ENCODE results near the gene PLSCR2. TPM values are rescaled to one million over a fixed set of nuclear protein-coding genes. Genes with fewer than 3 reads are reported as not detected.
A peak's percentile ranks its signal among the peaks of the same experiment; 100 is the strongest.
"Not testable (repeated sequence)": the region's sequence is repeated elsewhere in the genome, so short reads cannot be mapped to it uniquely, and the experiment has no call there.

Gene PLSCR2
- polyA plus RNA-seq, 1 experiment, result not detected

DNA sequence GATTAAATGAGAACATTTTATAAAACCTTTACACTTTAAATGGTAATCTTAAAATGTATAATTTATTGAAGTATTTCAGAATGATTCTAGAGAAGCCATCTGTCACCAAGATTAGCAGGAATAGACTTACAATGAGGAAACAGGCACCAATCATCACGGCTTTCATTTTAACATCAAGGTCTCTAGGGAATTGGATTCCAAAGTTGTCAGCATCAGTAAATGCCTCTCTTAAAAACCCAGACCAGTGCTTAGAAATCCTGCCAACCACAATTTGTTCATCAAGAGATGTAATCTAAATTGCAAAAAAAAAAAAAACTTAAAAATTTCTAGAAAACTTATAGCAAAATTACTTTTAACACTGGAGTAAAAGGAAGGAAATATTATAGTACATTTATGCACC lies 20.3 kb downstream of the PLSCR2 start:
- Histone ChIP-seq H3K9me3 (ENCODE audit: control insufficient read depth, insufficient read depth, low read length) (no peaks in the 10 kb centered on the region), H3K27me3 (ENCODE audit: control insufficient read depth, insufficient read depth, low read length) (no peaks in the 10 kb centered on the region), H3K4me3 (ENCODE audit: low read depth, low read length) (no peak overlapping the region), H3K27ac (ENCODE audit: low read depth, low read length) (no peak overlapping the region)
- ChIA-PET POLR2A (no interaction called here), CTCF (no interaction called here)
- TF ChIP-seq, protein P1, sequence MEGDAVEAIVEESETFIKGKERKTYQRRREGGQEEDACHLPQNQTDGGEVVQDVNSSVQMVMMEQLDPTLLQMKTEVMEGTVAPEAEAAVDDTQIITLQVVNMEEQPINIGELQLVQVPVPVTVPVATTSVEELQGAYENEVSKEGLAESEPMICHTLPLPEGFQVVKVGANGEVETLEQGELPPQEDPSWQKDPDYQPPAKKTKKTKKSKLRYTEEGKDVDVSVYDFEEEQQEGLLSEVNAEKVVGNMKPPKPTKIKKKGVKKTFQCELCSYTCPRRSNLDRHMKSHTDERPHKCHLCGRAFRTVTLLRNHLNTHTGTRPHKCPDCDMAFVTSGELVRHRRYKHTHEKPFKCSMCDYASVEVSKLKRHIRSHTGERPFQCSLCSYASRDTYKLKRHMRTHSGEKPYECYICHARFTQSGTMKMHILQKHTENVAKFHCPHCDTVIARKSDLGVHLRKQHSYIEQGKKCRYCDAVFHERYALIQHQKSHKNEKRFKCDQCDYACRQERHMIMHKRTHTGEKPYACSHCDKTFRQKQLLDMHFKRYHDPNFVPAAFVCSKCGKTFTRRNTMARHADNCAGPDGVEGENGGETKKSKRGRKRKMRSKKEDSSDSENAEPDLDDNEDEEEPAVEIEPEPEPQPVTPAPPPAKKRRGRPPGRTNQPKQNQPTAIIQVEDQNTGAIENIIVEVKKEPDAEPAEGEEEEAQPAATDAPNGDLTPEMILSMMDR (IDR thresholded peaks at IDR 0.05; ENCODE audit: low read depth, low read length), result no peak
- no peak for DNase-seq (ENCODE audit: low read depth, low spot score)

GRCh38 chr3:146446026-146446425 lies 23.3 kb downstream of the PLSCR2 start:
- Histone ChIP-seq H3K9me3 (ENCODE audit: control insufficient read depth, insufficient read depth, low read length) (no peaks in the 10 kb centered on the region), H3K4me3 (ENCODE audit: low read depth, low read length) (no peak overlapping the region), H3K27me3 (ENCODE audit: control insufficient read depth, insufficient read depth, low read length) (no peaks in the 10 kb centered on the region), H3K27ac (ENCODE audit: low read depth, low read length) (no peak overlapping the region)
- POLR2A ChIA-PET, result no interaction called here
- CTCF ChIA-PET, result no interaction called here
- TF ChIP-seq, protein P1 (IDR thresholded peaks at IDR 0.05; ENCODE audit: low read depth, low read length), result no peak
- no peak for DNase-seq (ENCODE audit: low read depth, low spot score)

DNA sequence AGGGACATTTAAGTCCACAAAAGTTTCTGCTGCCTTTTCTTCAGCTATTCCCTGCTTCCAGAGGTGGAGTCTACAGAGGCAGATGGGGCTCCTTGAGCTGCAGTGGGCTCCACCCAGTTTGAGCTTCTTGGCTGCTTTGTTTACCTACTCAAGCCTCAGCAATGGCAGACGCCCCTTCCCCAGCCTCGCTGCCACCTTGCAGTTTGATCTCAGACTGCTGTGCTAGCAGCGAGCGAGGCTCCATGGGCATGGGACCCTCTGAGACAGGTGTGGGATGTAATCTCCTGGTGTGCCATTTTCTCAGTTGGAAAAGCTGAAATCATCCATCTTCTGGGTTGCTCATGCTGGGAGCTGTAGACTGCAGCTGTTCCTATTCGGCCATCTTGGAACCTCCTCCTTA lies 29.1 kb downstream of the PLSCR2 start:
- CTCF ChIA-PET; H3K27me3 ChIP-seq (ENCODE audit: control insufficient read depth, insufficient read depth, low read length); DNase-seq (ENCODE audit: low read depth, low spot score); H3K27ac ChIP-seq (ENCODE audit: low read depth, low read length); H3K9me3 ChIP-seq (ENCODE audit: control insufficient read depth, insufficient read depth, low read length); H3K4me3 ChIP-seq (ENCODE audit: low read depth, low read length); POLR2A ChIA-PET: not testable (repeated sequence)

DNA sequence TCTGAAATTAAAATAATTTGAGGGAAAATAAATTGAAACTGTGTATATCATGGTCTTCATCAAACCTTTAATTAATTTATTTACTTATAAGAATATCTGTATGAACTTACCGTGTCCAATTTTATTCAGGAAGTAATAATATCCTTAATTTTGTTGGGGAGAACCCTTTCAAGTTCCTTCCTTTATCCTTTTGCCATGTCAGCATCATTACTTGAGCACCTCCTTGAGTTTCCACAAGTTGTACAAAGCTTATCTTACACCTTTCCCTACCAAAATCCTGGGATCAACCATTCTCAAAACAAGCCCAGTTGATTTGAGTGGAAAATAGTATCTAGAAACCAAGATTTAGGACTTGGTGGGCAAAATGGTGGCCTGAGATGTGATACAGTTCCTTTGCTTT lies 37.3 kb downstream of the PLSCR2 start:
- ChIA-PET CTCF (no interaction called here), POLR2A (no interaction called here)
- Histone ChIP-seq H3K9me3 (ENCODE audit: control insufficient read depth, insufficient read depth, low read length) (no peaks in the 10 kb centered on the region), H3K27ac (ENCODE audit: low read depth, low read length) (no peak overlapping the region), H3K4me3 (ENCODE audit: low read depth, low read length) (no peak overlapping the region), H3K27me3 (ENCODE audit: control insufficient read depth, insufficient read depth, low read length) (no peaks in the 10 kb centered on the region)
- TF ChIP-seq, protein P1 (IDR thresholded peaks at IDR 0.05; ENCODE audit: low read depth, low read length), result no peak
- no peak for DNase-seq (ENCODE audit: low read depth, low spot score)

- Histone ChIP-seq H3K27ac (ENCODE audit: low read depth, low read length) (no peak overlapping the region), H3K27me3 (ENCODE audit: control insufficient read depth, insufficient read depth, low read length) (no peaks in the 10 kb centered on the region), H3K9me3 (ENCODE audit: control insufficient read depth, insufficient read depth, low read length) (no peaks in the 10 kb centered on the region), H3K4me3 (ENCODE audit: low read depth, low read length) (no peak overlapping the region)
- POLR2A ChIA-PET, result interaction anchor here (0.7 kb wide), 1 partner anchor 1374 kb away, joined by 12 read pairs; no protein-coding TSS in a partner anchor
- TF ChIP-seq, protein P1 (IDR thresholded peaks at IDR 0.05; ENCODE audit: low read depth, low read length), result no peak
- DNase-seq (ENCODE audit: low read depth, low spot score), result peak; percentile 20
- CTCF ChIA-PET, result interaction anchor here (0.5 to 0.6 kb wide), 3 partner anchors 57 to 1088 kb away, joined by 3 read pairs; no protein-coding TSS in a partner anchor
These were observed 38.1 kb downstream of the PLSCR2 start for GRCh38 chr3:146431240-146431639.

DNA sequence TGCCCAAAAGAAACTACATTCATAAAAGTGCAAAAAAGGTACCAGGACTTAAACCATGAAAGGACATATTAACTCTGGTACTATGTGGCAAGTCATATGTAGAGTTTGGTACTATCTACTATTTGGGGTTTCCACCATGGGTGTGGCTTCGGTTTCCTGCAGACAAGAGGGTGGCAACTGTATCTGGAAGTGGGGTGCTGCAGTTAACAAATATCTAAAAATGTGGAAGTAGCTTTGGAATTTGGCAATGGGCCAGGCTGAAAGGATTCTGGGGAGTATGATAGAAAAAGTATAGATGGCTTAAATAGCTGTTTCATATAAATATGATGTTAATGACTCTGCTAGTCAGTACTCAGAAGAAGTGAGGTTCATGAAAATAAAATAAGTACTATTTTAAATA lies 44.0 kb downstream of the PLSCR2 start:
- TF ChIP-seq, protein P1 (IDR thresholded peaks at IDR 0.05; ENCODE audit: low read depth, low read length), result no peak

More for the DNA sequence above, 44.0 kb downstream of the PLSCR2 start:
- CTCF ChIA-PET, result no interaction called here
- H3K27me3 ChIP-seq (ENCODE audit: control insufficient read depth, insufficient read depth, low read length), result no peaks in the 10 kb centered on the region
- H3K4me3 ChIP-seq (ENCODE audit: low read depth, low read length), result no peak overlapping the region
- POLR2A ChIA-PET, result no interaction called here
- H3K27ac ChIP-seq (ENCODE audit: low read depth, low read length), result no peak overlapping the region
- DNase-seq (ENCODE audit: low read depth, low spot score), result no peak
- no peaks in the 10 kb centered on the region for H3K9me3 ChIP-seq (ENCODE audit: control insufficient read depth, insufficient read depth, low read length)
